ENCODE results near the gene KCNK4.

DNA sequence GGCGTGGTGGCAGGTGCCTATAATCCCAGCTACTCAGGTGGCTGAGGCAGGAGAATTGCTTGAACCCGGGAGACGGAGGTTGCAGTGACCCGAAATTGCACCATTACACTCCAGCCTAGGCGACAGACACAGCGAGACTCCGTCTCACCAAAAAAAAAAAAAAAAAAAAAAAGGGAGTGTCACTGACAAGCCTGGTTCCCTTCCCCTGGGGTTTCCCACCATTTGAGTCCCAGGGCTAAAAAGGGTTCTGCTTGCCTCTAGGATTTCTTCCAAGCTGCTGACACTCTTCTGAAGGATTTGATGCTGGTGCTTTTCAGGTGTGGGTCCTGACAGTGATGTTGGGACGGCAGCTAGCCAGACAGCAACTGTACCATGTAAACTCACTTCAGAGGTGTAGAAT is 47.6 kb downstream of the KCNK4 start:
- TF ChIP-seq, protein P1, sequence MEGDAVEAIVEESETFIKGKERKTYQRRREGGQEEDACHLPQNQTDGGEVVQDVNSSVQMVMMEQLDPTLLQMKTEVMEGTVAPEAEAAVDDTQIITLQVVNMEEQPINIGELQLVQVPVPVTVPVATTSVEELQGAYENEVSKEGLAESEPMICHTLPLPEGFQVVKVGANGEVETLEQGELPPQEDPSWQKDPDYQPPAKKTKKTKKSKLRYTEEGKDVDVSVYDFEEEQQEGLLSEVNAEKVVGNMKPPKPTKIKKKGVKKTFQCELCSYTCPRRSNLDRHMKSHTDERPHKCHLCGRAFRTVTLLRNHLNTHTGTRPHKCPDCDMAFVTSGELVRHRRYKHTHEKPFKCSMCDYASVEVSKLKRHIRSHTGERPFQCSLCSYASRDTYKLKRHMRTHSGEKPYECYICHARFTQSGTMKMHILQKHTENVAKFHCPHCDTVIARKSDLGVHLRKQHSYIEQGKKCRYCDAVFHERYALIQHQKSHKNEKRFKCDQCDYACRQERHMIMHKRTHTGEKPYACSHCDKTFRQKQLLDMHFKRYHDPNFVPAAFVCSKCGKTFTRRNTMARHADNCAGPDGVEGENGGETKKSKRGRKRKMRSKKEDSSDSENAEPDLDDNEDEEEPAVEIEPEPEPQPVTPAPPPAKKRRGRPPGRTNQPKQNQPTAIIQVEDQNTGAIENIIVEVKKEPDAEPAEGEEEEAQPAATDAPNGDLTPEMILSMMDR (CRISPR knock-in tag; IDR thresholded peaks at IDR 0.05) = no peak
- TF ChIP-seq NR2F1 (CRISPR knock-in tag; IDR thresholded peaks at IDR 0.05) = no peak
- no peak for TF ChIP-seq HES4 (CRISPR knock-in tag; IDR thresholded peaks at IDR 0.05; ENCODE audit: borderline replicate concordance)
- TF ChIP-seq, protein P2, sequence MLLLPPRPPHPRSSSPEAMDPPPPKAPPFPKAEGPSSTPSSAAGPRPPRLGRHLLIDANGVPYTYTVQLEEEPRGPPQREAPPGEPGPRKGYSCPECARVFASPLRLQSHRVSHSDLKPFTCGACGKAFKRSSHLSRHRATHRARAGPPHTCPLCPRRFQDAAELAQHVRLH (CRISPR knock-in tag; IDR thresholded peaks at IDR 0.05; ENCODE audit: borderline replicate concordance, low read depth) = no peak
- no peak for TF ChIP-seq EP300 (IDR thresholded peaks at IDR 0.05; ENCODE audit: low read depth in 2 of 2, low read length in 2 of 2)
- no peak for TF ChIP-seq EP300 (CRISPR knock-in tag; IDR thresholded peaks at IDR 0.05; ENCODE audit: borderline replicate concordance)
- TF ChIP-seq ZNF792 (CRISPR knock-in tag; IDR thresholded peaks at IDR 0.05) = no peak
- TF ChIP-seq POLR2AphosphoS5 (IDR thresholded peaks at IDR 0.05; ENCODE audit: low read depth, low read length) = no peak
- TF ChIP-seq, protein P3, sequence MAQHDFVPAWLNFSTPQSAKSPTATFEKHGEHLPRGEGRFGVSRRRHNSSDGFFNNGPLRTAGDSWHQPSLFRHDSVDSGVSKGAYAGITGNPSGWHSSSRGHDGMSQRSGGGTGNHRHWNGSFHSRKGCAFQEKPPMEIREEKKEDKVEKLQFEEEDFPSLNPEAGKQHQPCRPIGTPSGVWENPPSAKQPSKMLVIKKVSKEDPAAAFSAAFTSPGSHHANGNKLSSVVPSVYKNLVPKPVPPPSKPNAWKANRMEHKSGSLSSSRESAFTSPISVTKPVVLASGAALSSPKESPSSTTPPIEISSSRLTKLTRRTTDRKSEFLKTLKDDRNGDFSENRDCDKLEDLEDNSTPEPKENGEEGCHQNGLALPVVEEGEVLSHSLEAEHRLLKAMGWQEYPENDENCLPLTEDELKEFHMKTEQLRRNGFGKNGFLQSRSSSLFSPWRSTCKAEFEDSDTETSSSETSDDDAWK (CRISPR knock-in tag; IDR thresholded peaks at IDR 0.05) = no peak
- no peak for TF ChIP-seq ZFP1 (CRISPR knock-in tag; IDR thresholded peaks at IDR 0.05)
- TF ChIP-seq MEF2D (CRISPR knock-in tag; IDR thresholded peaks at IDR 0.05) = no peak
- TF ChIP-seq SIX1 (CRISPR knock-in tag; IDR thresholded peaks at IDR 0.05; ENCODE audit: borderline replicate concordance) = no peak

Measured in HepG2 (cell line).